Prostate gland (tissue), 2 donors: ENCODE data around the gene STARD8. TPM values are rescaled to one million over a fixed set of nuclear protein-coding genes. Genes with fewer than 3 reads are reported as not detected.
"Not testable (repeated sequence)": the region's sequence is repeated elsewhere in the genome, so short reads cannot be mapped to it uniquely, and the experiment has no call there.

Source experiments
- DNase-seq: peaks from one replicate; pipeline ENCODE4 v3.0.0-alpha.2; 2019; ENCODE audit warnings: low spot score
- H3K27ac ChIP-seq, 2 donors: fragments of 200-600 bp; sonication (generic); 2 replicates each; pipeline ENCODE4 v1.5.1; 2017 to 2019
- H3K27me3 ChIP-seq: fragments of 200-600 bp; sonication (generic); replicated peaks from 2 replicates; pipeline ENCODE4 v1.5.1; 2019; ENCODE audit not compliant: insufficient read depth
- H3K36me3 ChIP-seq, 2 donors: fragments of 200-600 bp; sonication (generic); 1 replicate in 1 of 2; 2 replicates in 1 of 2; pipeline versions ENCODE4 v1.5.1 to v1.8.1; 2017 to 2019
- H3K4me1 ChIP-seq: fragments of 200-600 bp; sonication (generic); replicated peaks from 2 replicates; pipeline ENCODE4 v1.5.1; 2019
- H3K4me3 ChIP-seq, 2 donors: fragments of 200-600 bp; sonication (generic); 2 replicates each; pipeline ENCODE4 v1.5.1; 2017 to 2019
- H3K9me3 ChIP-seq: fragments of 200-600 bp; sonication (generic); 2 replicates; pipeline ENCODE4 v1.5.1; 2017
- CTCF ChIP-seq, 4 experiments: fragments of 200-600 bp in 2 of 4; fragments of 450-650 bp in 2 of 4; sonication (generic) in 2 of 4; IDR thresholded peaks; 1 replicate in 3 of 4; 2 replicates in 1 of 4; pipeline ENCODE4 v1.5.1; 2016 to 2019; ENCODE audit warnings: antibody characterized with exemption in 4 of 4, mild to moderate bottlenecking in 2 of 4, moderate library complexity in 2 of 4
- POLR2A ChIP-seq: fragments of 450-650 bp; IDR thresholded peaks from one replicate; pipeline ENCODE4 v1.6.1; 2016; ENCODE audit warnings: antibody characterized with exemption, mild to moderate bottlenecking
- POLR2AphosphoS5 ChIP-seq: sonication (generic); formaldehyde crosslinking; IDR thresholded peaks from one replicate; pipeline ENCODE4 v1.6.1; 2017; ENCODE audit warnings: antibody characterized with exemption
- WGBS: methylation state at CpG from one replicate; pipeline ENCODE4 v1.1.5; 2018; 5-methylcytosine and 5-hydroxymethylcytosine counted together
- intact Hi-C: fragments of 100-400 bp; cut with DNase I; formaldehyde crosslinking; loops from one replicate; pipeline ENCODE4 v1.14.2; 2022
- total RNA-seq, 2 donors: library from RNA; depleted of rRNA; stranded (reverse); fragments of >200 nt; gene quantifications; one replicate each; pipeline ENCODE4 v1.1.0, GENCODE V29; 2016

The STARD8 gene
- total RNA-seq, 2 donors from 2014 or later, result 5.6 to 14.3 TPM

- WGBS, result 70% methylated on average over 3 of the region's 3 CpGs
- H3K36me3 ChIP-seq, result no peaks in the 10 kb centered on the region
- no peak for DNase-seq
- no peaks in the 10 kb centered on the region for H3K27me3 ChIP-seq
- TF ChIP-seq POLR2A (no peak), POLR2AphosphoS5 (no peak), CTCF (IDR thresholded peaks at IDR 0.05) (no peak)
- H3K9me3 ChIP-seq, result no peaks in the 10 kb centered on the region
- intact Hi-C loops, result no loop called here
- no peaks in the 10 kb centered on the region for H3K4me1 ChIP-seq
- no peak overlapping the region for H3K27ac ChIP-seq
- H3K4me3 ChIP-seq, result no peak overlapping the region
Measured at GRCh38 chrX:68650491-68650890, 3.0 kb downstream of the STARD8 start.

- no peak for DNase-seq
- no peaks in the 10 kb centered on the region for H3K36me3 ChIP-seq
- TF ChIP-seq POLR2AphosphoS5 (no peak), CTCF (IDR thresholded peaks at IDR 0.05) (no peak), POLR2A (no peak)
- no peak overlapping the region for H3K27ac ChIP-seq
- WGBS, result 78% methylated on average over 3 of the region's 7 CpGs
- H3K27me3 ChIP-seq, result no peaks in the 10 kb centered on the region
- no peak overlapping the region for H3K4me3 ChIP-seq
- H3K4me1 ChIP-seq, result no peaks in the 10 kb centered on the region
- intact Hi-C loops, result no loop called here
- H3K9me3 ChIP-seq, result no peaks in the 10 kb centered on the region
Measured at GRCh38 chrX:68651110-68651509, 3.6 kb downstream of the STARD8 start.

GRCh38 chrX:68652326-68653170, 5.1 kb downstream of the STARD8 start:
- H3K27me3 ChIP-seq, result no peaks in the 10 kb centered on the region
- 38% methylated on average over 5 of the region's 6 CpGs for WGBS

GRCh38 chrX:68654693-68655092, 7.2 kb downstream of the STARD8 start:
- 80% methylated on average over 3 of the region's 3 CpGs for WGBS
- DNase-seq, result no peak
- no peaks in the 10 kb centered on the region for H3K9me3 ChIP-seq
- H3K27ac ChIP-seq, result no peak overlapping the region
- H3K4me1 ChIP-seq, result no peaks in the 10 kb centered on the region
- H3K27me3 ChIP-seq, result no peaks in the 10 kb centered on the region
- no peak overlapping the region for H3K4me3 ChIP-seq
- no peak for TF ChIP-seq CTCF (IDR thresholded peaks at IDR 0.05)
- no peak for TF ChIP-seq POLR2AphosphoS5
- TF ChIP-seq POLR2A, result no peak
- intact Hi-C loops, result no loop called here
- H3K36me3 ChIP-seq, result no peaks in the 10 kb centered on the region

More at GRCh38 chrX:68652326-68653170, 5.1 kb downstream of the STARD8 start:
- H3K4me1 ChIP-seq, result no peaks in the 10 kb centered on the region
- no peaks in the 10 kb centered on the region for H3K9me3 ChIP-seq
- DNase-seq, result no peak
- TF ChIP-seq POLR2A, result no peak
- no peak for TF ChIP-seq POLR2AphosphoS5
- no peak for TF ChIP-seq CTCF (IDR thresholded peaks at IDR 0.05)
- H3K36me3 ChIP-seq, result no peaks in the 10 kb centered on the region
- no peak overlapping the region for H3K4me3 ChIP-seq
- intact Hi-C loops, result no loop called here
- H3K27ac ChIP-seq, result no peak overlapping the region

- DNase-seq, intact Hi-C loops: not testable (repeated sequence)
- 94% methylated on average over 4 of the region's 4 CpGs for WGBS
Measured at GRCh38 chrX:68656473-68656872, 9.0 kb downstream of the STARD8 start.

More at GRCh38 chrX:68656473-68656872, 9.0 kb downstream of the STARD8 start:
- H3K36me3 ChIP-seq, H3K27ac ChIP-seq, H3K4me1 ChIP-seq, H3K27me3 ChIP-seq, H3K4me3 ChIP-seq, H3K9me3 ChIP-seq: not testable (repeated sequence)
